Amniotic epithelial cell (primary cell): ENCODE measurements around the gene SEMA6C.
"Not testable (repeated sequence)": the region's sequence is repeated elsewhere in the genome, so short reads cannot be mapped to it uniquely, and the experiment has no call there.

Source experiments
- DNase-seq: peaks from one replicate; pipeline ENCODE4 v3.0.0-alpha.2; 2010; ENCODE audit warnings: low read depth

The SEMA6C gene

GRCh38 chr1:151146412-151147131 is at the start of gene SEMA6C:
Gene SEMA6C, minus strand, starts transcription at chr1:151146631. Its CDS starts 4,010 bp downstream, at chr1:151142621.
- peak; percentile 88 for DNase-seq

DNA sequence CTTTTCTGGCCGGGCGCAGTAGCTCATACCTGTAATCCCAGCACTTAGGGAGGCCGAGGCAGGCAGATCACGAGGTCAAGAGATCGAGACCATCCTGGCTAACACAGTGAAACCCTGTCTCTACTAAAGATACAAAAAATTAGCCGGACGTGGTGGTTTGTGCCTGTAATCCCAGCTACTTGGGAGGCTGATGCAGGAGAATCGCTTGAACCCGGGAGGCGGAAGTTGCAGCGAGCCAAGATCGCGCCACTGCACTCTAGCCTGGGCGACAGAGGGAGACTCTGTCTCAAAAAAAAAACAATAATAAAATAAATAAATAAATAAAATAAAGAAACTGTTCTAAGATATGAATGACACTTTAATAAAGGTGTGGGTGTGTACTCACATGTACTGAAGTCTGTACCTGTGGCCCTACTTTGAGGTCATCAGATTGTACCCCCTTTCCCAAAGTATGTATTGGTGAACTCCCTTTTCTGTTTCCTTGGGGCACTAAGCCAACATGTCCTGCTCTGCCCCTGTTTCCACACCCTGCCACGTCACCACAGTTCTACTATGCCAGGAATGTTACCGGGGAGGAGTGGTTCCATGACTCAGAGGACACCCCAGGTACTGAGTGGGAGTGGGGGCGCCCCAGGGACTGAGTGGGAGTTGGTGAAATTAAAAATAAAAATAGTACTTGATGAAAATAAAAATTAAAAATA is 48.6 kb upstream of the SEMA6C start:
- peak; percentile 88 for DNase-seq

DNA sequence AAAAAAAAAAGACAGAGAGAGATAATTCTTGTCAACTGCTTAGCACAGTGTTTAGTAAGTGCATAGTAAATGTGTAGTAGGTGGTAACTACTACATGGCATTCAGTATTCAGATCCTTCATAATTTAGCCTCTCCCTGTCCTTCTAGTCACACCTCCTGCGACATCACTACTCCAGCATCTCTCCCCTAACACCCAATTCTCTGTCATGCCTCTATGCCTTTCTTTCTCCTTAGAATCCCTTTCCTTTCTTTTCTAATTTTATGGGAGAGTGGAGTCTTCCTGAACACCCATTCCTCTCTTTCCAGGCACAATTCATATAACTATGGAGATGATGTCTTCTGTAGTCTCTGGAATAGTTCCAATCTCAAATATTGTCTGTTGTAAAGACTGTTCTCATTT is 47.4 kb upstream of the SEMA6C start:
- no peak for DNase-seq

GRCh38 chr1:151193304-151193703 is 46.9 kb upstream of the SEMA6C start:
- no peak for DNase-seq

DNA sequence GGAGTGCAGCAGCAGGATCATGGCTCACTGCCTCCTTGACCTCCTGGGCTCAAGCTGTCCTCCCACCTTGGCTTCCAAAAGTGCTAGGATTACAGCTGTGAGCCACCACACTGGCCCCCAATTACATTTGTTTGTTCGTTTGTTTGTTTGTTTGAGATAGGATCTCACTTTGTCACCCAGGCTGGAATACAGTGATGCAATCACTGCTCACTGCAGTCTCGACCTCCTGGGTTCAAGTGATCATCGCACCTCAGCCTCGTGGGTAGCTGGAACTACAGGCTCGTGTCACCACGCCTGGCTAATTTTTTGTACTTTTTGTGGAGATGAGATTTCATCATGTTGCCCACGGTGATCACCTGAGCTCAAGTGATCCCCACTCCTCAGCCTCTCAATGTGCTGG is 45.6 kb upstream of the SEMA6C start:
- no peak for DNase-seq

DNA sequence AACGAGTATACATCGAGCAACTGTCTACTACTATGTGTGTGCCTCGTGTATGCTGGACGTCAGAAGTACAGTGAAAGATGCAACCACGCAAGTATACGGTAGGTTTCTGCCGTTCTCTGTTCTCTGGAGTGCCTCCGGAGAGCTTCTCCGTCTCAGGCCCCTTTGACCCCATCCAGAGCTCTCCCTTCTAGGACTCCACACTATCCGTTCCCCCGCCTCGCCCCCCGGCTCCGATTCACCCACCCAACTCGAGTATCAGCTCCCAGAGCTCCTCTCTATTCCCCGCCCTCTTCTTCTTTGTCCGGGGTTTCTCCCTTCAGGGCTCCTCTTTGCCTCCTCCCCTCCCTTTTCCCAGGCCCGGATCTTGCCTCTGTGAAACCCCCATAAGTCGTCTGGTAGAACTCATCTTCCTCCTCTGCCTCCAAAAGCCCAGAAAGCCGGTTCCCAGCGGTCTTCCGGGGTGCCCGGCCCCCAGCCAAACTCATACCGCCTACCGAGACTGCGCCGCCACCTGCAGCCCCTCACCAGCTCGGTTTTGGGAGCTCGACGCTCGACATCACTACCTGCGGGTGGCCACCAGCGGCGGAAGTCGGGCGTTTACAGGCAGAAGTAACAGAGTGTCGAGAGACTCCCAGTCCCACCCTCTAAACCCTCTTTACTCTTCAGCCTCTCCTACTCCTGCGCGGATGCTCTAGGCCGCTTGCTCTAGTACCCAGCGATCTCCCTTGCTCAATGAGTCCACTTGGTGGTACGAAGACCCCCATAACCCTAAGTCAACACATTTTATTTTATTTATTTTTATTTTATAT is 43.4 kb upstream of the SEMA6C start, which contains the start of gene VPS72:
Gene VPS72 (minus strand): TSS at position 561 of the 809 bp plus-strand sequence. CDS start 76 bp downstream, at position 485.
- DNase-seq: peak; percentile 89

- not testable (repeated sequence) for DNase-seq
These were observed 42.2 kb upstream of the SEMA6C start for GRCh38 chr1:151188667-151189066.

DNA sequence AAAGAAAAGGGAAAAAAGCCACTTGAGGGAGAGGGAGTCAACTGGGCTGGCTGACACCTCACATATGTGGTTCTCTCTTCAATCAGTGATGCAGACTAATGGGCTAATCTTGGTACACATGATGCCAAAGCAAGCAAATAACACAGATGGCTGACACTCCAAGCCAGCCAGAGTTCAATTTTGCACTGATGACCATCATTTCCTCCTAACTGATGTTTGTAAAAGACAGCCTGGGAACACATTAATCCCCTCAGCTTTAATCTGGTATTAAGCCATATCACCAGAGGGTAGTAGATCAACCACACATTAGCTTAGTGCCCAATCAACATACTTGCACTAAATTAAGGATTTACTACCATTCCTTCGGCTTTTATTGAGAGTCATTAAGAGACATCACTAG is 40.8 kb upstream of the SEMA6C start:
- no peak for DNase-seq

DNA sequence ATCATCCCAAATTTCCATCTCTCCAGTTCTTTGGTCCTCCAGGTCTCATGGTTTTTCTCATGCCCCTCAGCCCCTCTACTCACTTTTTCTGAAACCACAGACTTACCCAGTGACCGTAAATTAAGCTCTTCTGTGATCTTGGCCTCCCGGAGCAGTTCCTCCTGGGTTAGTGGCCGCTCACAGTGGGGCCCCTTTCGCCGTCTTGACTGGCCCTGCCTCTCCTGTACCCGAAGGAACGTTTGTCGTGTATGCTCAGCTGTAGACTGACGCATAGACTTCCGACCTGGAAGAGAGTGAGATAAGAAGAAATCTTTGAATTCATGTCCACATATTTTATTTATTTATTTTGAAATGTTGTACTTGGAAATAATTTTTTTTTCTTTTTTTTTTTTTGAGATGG is 37.8 kb upstream of the SEMA6C start:
- DNase-seq: no peak

- DNase-seq: no peak
These were observed 30.1 kb upstream of the SEMA6C start for GRCh38 chr1:151176514-151177045.

GRCh38 chr1:151175863-151176262 is 29.4 kb upstream of the SEMA6C start, which contains the start of gene TMOD4:
Gene TMOD4, minus strand, starts transcription at chr1:151175981. Its CDS starts 1,106 bp downstream, at chr1:151174875.
- peak; percentile 13 for DNase-seq

DNA sequence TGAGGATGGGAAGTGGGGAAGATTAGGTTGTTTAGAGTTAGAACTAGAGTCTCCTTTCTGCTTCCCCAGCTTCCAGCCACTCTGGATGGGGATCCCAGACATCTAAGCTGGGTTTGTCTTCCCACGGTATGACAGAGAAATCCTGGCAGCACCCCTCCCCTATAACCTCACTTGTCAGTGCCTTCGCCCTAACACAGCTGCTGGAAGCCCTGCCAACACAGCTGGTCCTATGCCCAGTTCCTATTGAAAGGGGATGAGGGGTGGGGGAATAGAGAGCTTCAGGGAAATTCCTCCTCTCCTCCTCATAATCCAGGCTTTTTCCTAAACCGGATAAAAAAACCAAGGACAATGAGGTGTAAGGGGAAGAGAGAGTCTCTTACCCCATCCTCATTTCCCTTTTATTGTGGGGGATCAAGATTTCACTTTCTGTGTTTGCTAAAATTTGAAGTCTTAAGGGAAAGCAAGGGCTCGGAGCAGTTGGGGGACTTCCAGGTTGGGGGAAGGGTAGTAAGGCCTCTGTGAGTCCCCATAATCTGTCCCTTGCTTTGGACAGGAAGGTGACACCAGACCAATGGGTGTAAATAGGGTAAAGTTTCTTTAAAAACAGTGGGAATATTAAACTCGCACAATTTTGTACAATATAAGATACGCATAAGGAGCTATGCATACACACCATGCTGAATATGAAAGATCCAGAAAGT is 28.8 kb upstream of the SEMA6C start:
- DNase-seq: no peak

DNA sequence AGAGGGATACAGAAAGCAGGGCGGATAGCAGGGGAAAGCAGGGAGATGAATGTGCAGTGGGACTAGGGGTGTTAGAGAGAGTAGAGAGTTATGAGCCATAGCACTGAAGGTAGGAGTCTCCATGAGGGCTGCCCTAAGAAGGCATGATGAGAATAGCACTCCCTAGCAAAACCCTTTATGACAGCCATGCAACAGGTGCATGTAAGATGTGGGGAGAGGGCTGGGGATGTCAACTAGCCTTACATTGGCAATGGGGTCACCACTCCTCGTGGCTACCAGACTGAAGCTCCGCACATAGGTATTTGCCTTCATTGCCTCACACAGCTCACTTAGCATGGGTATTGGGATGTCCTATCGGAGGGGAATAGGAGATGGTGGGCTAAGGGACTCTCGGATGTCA is 24.8 kb upstream of the SEMA6C start:
- no peak for DNase-seq

DNA sequence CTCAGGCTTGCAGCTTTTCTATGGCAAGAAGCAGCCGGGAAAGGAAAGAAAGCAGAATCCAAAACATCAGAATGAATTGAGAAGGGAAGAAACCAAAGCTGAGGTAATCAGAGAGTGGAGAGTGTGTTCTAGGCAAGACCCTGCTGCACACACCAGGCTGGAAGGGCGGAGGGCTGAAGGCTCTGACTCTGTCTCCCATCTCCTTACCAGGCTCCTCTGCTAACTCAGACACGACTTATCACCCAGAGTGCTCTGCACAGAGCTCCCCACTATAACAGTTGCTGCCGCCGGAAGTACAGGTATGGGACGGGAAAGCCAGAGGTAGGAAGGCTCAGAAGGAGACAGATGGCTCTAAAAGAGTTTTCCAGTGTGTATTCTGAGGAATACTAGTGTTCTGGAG is 20.7 kb upstream of the SEMA6C start:
- DNase-seq: no peak

DNA sequence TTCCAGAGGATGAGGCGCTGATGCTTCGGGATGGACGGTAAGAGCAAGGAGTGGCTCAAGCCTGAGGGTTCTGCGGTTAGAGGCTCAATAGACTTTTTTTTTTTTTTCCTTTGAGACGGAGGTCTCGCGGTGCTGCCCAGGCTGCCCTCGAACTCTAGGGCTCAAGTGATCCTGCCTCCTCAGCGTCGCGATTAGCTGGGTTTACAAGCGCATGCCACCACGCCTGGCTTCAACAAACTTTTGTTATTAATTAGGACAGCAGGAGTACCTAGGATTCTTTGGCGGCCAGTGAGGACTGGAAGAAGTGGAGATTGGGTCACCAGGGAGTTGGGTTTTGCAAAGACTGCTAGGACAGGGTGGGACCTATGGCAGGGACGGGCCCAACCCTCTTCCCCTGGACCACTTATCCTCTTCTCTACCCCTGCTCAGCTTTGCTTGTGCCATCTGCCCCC is 20.1 kb upstream of the SEMA6C start:
- DNase-seq: peak; percentile 82

- peak; percentile 99 for DNase-seq
These were observed 19.5 kb upstream of the SEMA6C start, which contains the start of the genes LYSMD1 and SCNM1 for GRCh38 chr1:151165738-151166504. Gene LYSMD1, minus strand, starts transcription at chr1:151165902. Its CDS starts 644 bp downstream, at chr1:151165258. Gene SCNM1, plus strand, starts transcription at chr1:151166144. Its CDS starts 9 bp downstream, at chr1:151166153.

- peak; percentile 51 for DNase-seq
These were observed 18.9 kb upstream of the SEMA6C start for GRCh38 chr1:151165281-151165737.

GRCh38 chr1:151164732-151165280 is 18.4 kb upstream of the SEMA6C start:
- peak; percentile 67 for DNase-seq

DNA sequence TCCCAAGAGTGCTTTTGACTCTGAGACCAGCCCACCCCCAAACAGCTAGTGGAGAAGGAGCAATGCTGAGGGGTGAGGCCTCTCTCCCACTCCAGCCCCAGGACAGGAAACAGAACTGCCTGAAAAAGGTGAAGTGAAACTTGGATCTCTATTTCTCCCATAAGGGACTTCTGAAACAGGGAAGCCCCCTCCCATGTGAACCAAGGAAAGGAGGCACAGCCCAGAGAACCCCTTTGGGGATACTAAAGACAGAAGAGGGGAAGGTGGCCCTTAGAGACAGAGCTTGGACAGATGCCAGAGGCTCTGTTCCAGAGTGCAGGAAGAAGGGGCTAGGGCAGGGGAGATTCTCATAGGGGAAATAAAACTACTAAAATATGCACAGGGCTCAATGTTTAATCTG is 12.9 kb upstream of the SEMA6C start:
- DNase-seq: no peak

DNA sequence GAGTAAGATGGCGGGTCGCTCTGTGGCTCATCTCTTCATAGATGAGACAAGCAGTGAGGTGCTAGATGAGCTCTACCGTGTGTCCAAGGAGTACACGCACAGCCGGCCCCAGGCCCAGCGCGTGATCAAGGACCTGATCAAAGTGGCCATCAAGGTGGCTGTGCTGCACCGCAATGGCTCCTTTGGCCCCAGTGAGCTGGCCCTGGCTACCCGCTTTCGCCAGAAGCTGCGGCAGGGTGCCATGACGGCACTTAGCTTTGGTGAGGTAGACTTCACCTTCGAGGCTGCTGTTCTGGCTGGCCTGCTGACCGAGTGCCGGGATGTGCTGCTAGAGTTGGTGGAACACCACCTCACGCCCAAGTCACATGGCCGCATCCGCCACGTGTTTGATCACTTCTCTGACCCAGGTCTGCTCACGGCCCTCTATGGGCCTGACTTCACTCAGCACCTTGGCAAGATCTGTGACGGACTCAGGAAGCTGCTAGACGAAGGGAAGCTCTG is 12.4 kb upstream of the SEMA6C start:
- no peak for DNase-seq
